Activated CD8-positive, alpha-beta T cell treated with anti-CD3 and anti-CD28 coated beads for 36 hours (primary cell): ENCODE data around the gene HGS. TPM values are rescaled to one million over a fixed set of nuclear protein-coding genes. Genes with fewer than 3 reads are reported as not detected.

Experiments
- ATAC-seq: fragments of 200-7000 bp; cut with Tn5 transposase; one replicate; pipeline ENCODE4 v1.10.0; 2021; ENCODE audit warnings: mild to moderate bottlenecking, moderate library complexity
- CTCF ChIA-PET: fragments of 350-600 bp; sonication (Branson Sonifier 250); formaldehyde crosslinking; loops from one replicate; lab custom pipeline; 2021; ENCODE audit warnings: antibody characterized with exemption; lab: Charles Lee
- POLR2A ChIA-PET: fragments of 350-600 bp; sonication (Branson Sonifier 250); formaldehyde crosslinking; loops from one replicate; lab custom pipeline; 2021; ENCODE audit warnings: antibody characterized with exemption; lab: Charles Lee
- DNase-seq: peaks from one replicate; pipeline ENCODE4 v3.0.0-alpha.2; 2020
- H3K27ac Mint-ChIP-seq: one replicate; pipeline ENCODE4 v1.8.0; 2021; ENCODE audit warnings: mild to moderate bottlenecking, mixed read lengths
- H3K27me3 Mint-ChIP-seq: one replicate; pipeline ENCODE4 v1.8.0; 2021; ENCODE audit warnings: mixed read lengths
- H3K36me3 Mint-ChIP-seq: one replicate; pipeline ENCODE4 v1.8.0; 2021; ENCODE audit warnings: low read depth, mixed read lengths
- H3K4me1 Mint-ChIP-seq: one replicate; pipeline ENCODE4 v1.8.0; 2021; ENCODE audit warnings: low read depth, mixed read lengths
- H3K4me3 Mint-ChIP-seq: one replicate; pipeline ENCODE4 v1.8.0; 2021; ENCODE audit warnings: mild to moderate bottlenecking, moderate library complexity, mixed read lengths
- H3K9me3 Mint-ChIP-seq: one replicate; pipeline ENCODE4 v1.8.0; 2021; ENCODE audit warnings: mixed read lengths
- CTCF ChIP-seq: fragments of 200-600 bp; IDR thresholded peaks from one replicate; pipeline ENCODE4 v1.8.0; 2022; ENCODE audit warnings: antibody characterized with exemption, mild to moderate bottlenecking
- intact Hi-C: fragments of 100-400 bp; cut with micrococcal nuclease; formaldehyde crosslinking; loops from one replicate; pipeline ENCODE4 v1.10.0; 2022
- total RNA-seq, 2 experiments: library from RNA; stranded (reverse); gene quantifications; one replicate each; pipeline ENCODE4 v1.2.3, GENCODE V29; 2021

HGS gene
- total RNA-seq, 2 experiments from 2014 or later, result 98.9 to 113 TPM

- intact Hi-C loops, result no loop called here
- ChIA-PET POLR2A (interaction anchor here (1.0 to 1.4 kb wide), 2 partner anchors 10 to 21 kb away, joined by 3 to 5 read pairs; no protein-coding TSS in a partner anchor), CTCF (no interaction called here)
Measured at GRCh38 chr17:81644496-81644895, 39.3 kb upstream of the HGS start.

GRCh38 chr17:81644976-81645952, 38.5 kb upstream of the HGS start:
- H3K27ac Mint-ChIP-seq, result no peak overlapping the region
- no peak for TF ChIP-seq CTCF
- DNase-seq (no peak), ATAC-seq (no peak)
- ChIA-PET CTCF (no interaction called here), POLR2A (interaction anchor here (1.0 to 1.4 kb wide), 3 partner anchors 9 to 20 kb away, joined by 3 to 5 read pairs (median 3); no protein-coding TSS in a partner anchor)
- H3K27me3 Mint-ChIP-seq, result peaks cover 15% of the 10 kb centered on the region
- no peaks in the 10 kb centered on the region for H3K4me1 Mint-ChIP-seq
- H3K4me3 Mint-ChIP-seq, result no peak overlapping the region
- peaks cover 2% of the 10 kb centered on the region for H3K36me3 Mint-ChIP-seq
- intact Hi-C loops, result no loop called here
- no peaks in the 10 kb centered on the region for H3K9me3 Mint-ChIP-seq

More at GRCh38 chr17:81644496-81644895, 39.3 kb upstream of the HGS start:
- H3K4me3 Mint-ChIP-seq, result no peak overlapping the region
- no peak for TF ChIP-seq CTCF
- H3K9me3 Mint-ChIP-seq, result no peaks in the 10 kb centered on the region
- DNase-seq, result no peak
- H3K27me3 Mint-ChIP-seq, result peaks cover 12% of the 10 kb centered on the region
- H3K4me1 Mint-ChIP-seq, result no peaks in the 10 kb centered on the region
- ATAC-seq, result no peak
- H3K36me3 Mint-ChIP-seq, result peaks cover 2% of the 10 kb centered on the region
- no peak overlapping the region for H3K27ac Mint-ChIP-seq

- peaks cover 2% of the 10 kb centered on the region for H3K36me3 Mint-ChIP-seq
- no peaks in the 10 kb centered on the region for H3K9me3 Mint-ChIP-seq
- no peak overlapping the region for H3K4me3 Mint-ChIP-seq
- DNase-seq (no peak), ATAC-seq (no peak)
- no peak for TF ChIP-seq CTCF
- ChIA-PET CTCF (no interaction called here), POLR2A (interaction anchor here (0.9 to 1.2 kb wide), 3 partner anchors 10 to 19 kb away, joined by 3 to 6 read pairs (median 3); partner anchors contain the start of genes NPLOC4 and TSPAN10)
- intact Hi-C loops, result no loop called here
- H3K27me3 Mint-ChIP-seq, result peaks cover 17% of the 10 kb centered on the region
- H3K4me1 Mint-ChIP-seq, result no peaks in the 10 kb centered on the region
- no peak overlapping the region for H3K27ac Mint-ChIP-seq
Measured at GRCh38 chr17:81646869-81647600, 36.8 kb upstream of the HGS start.

GRCh38 chr17:81647640-81648012, 36.2 kb upstream of the HGS start:
- POLR2A ChIA-PET, result interaction anchor here (1.2 kb wide), 1 partner anchor 18 kb away, joined by 3 read pairs; no protein-coding TSS in a partner anchor
- CTCF ChIA-PET, result no interaction called here

More at GRCh38 chr17:81647640-81648012, 36.2 kb upstream of the HGS start:
- ATAC-seq, result no peak
- Mint-ChIP-seq H3K27ac (no peak overlapping the region), H3K36me3 (peaks cover 2% of the 10 kb centered on the region), H3K4me1 (no peaks in the 10 kb centered on the region), H3K4me3 (no peak overlapping the region), H3K9me3 (no peaks in the 10 kb centered on the region), H3K27me3 (peaks cover 17% of the 10 kb centered on the region)
- intact Hi-C loops, result no loop called here
- no peak for DNase-seq
- TF ChIP-seq CTCF, result no peak
